Testis (tissue), 2 donors: ENCODE data around the gene KIAA0232.
"Not testable (repeated sequence)": the region's sequence is repeated elsewhere in the genome, so short reads cannot be mapped to it uniquely, and the experiment has no call there.

Experiments used
- POLR2A ChIP-seq: fragments of 450-650 bp; IDR thresholded peaks from one replicate; pipeline ENCODE4 v1.6.1; 2017; ENCODE audit warnings: antibody characterized with exemption, mild to moderate bottlenecking, moderate library complexity
- TF ChIP-seq, protein P1 (sequence below), 3 experiments: fragments of 450-650 bp in 2 of 3; fragments of 200-600 bp in 1 of 3; sonication (generic) in 1 of 3; IDR thresholded peaks; one replicate each; pipeline ENCODE4 v1.5.1; 2016 to 2019; ENCODE audit warnings: antibody characterized with exemption in 3 of 3, mild to moderate bottlenecking in 2 of 3, moderate library complexity in 1 of 3

DNA sequence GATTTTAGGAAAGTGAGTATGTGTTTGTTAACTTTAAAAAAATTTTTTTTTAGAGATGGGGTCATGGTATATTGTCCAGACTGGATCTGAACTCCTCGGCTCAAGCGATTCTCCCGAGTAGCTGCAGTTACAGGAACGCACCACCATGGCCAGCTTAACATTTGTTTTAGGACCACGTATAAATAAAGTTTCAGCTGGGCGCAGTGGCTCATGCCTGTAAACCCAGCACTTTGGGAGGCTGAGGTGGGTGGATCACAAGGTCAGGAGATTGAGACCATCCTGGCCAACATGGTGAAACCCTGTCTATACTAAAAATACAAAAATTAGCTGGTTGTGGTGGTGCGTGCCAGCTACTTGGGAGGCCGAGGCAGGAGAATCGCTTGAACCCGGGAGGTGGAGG is 129.4 kb downstream of the KIAA0232 start:
- TF ChIP-seq, protein P1, sequence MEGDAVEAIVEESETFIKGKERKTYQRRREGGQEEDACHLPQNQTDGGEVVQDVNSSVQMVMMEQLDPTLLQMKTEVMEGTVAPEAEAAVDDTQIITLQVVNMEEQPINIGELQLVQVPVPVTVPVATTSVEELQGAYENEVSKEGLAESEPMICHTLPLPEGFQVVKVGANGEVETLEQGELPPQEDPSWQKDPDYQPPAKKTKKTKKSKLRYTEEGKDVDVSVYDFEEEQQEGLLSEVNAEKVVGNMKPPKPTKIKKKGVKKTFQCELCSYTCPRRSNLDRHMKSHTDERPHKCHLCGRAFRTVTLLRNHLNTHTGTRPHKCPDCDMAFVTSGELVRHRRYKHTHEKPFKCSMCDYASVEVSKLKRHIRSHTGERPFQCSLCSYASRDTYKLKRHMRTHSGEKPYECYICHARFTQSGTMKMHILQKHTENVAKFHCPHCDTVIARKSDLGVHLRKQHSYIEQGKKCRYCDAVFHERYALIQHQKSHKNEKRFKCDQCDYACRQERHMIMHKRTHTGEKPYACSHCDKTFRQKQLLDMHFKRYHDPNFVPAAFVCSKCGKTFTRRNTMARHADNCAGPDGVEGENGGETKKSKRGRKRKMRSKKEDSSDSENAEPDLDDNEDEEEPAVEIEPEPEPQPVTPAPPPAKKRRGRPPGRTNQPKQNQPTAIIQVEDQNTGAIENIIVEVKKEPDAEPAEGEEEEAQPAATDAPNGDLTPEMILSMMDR (IDR thresholded peaks at IDR 0.05), result not testable (repeated sequence)
- not testable (repeated sequence) for TF ChIP-seq POLR2A
